Left forelimb (tissue), 1 donor: Measurements from ENCODE around the gene KRTAP5-1.

Source experiments
- DNase-seq: peaks from one replicate; pipeline ENCODE4 v3.0.0-alpha.2; 2018; ENCODE audit warnings: low spot score

The KRTAP5-1 gene

GRCh38 chr11:1572197-1573076 is 12.6 kb downstream of the KRTAP5-1 start, which contains the start of gene DUSP8:
TSS of gene DUSP8 (minus strand) at chr11:1572271. CDS start at chr11:1565826, 6,445 bp downstream.
- peak; percentile 88 for DNase-seq

- no peak for DNase-seq
Measured at GRCh38 chr11:1571760-1572196, 13.3 kb downstream of the KRTAP5-1 start.

GRCh38 chr11:1570896-1571759 is 14.0 kb downstream of the KRTAP5-1 start:
- DNase-seq: peak; percentile 69

GRCh38 chr11:1570531-1570895 is 14.6 kb downstream of the KRTAP5-1 start:
- no peak for DNase-seq

- no peak for DNase-seq
Measured at GRCh38 chr11:1570001-1570453, 15.1 kb downstream of the KRTAP5-1 start.

GRCh38 chr11:1569251-1569780 is 15.8 kb downstream of the KRTAP5-1 start:
- no peak for DNase-seq

- DNase-seq: no peak
Measured at GRCh38 chr11:1568441-1568911, 16.6 kb downstream of the KRTAP5-1 start.

- no peak for DNase-seq
Measured at GRCh38 chr11:1567721-1568100, 17.4 kb downstream of the KRTAP5-1 start.

- no peak for DNase-seq
Measured at GRCh38 chr11:1567052-1567720, 17.9 kb downstream of the KRTAP5-1 start.

GRCh38 chr11:1566381-1567051 is 18.6 kb downstream of the KRTAP5-1 start:
- no peak for DNase-seq

- no peak for DNase-seq
Measured at GRCh38 chr11:1565904-1566247, 19.2 kb downstream of the KRTAP5-1 start.

- DNase-seq: no peak
Measured at GRCh38 chr11:1565173-1565903, 19.7 kb downstream of the KRTAP5-1 start.

- no peak for DNase-seq
Measured at GRCh38 chr11:1564535-1565172, 20.4 kb downstream of the KRTAP5-1 start.

- no peak for DNase-seq
Measured at GRCh38 chr11:1563697-1564534, 21.2 kb downstream of the KRTAP5-1 start.

GRCh38 chr11:1563149-1563638 is 21.9 kb downstream of the KRTAP5-1 start:
- DNase-seq: no peak

GRCh38 chr11:1562469-1563148 is 22.5 kb downstream of the KRTAP5-1 start:
- no peak for DNase-seq

GRCh38 chr11:1561955-1562354 is 23.1 kb downstream of the KRTAP5-1 start:
- no peak for DNase-seq

- no peak for DNase-seq
Measured at GRCh38 chr11:1561266-1561665, 23.8 kb downstream of the KRTAP5-1 start.
